Uterus (tissue), 2 donors: Measurements from ENCODE around the gene CYYR1.

Experiments
- POLR2A ChIP-seq, 2 donors: fragments of 450-650 bp; IDR thresholded peaks; one replicate each; pipeline ENCODE4 v1.6.1; 2016; ENCODE audit warnings: antibody characterized with exemption in 2 of 2, mild to moderate bottlenecking in 1 of 2, moderate library complexity in 1 of 2
- TF ChIP-seq, protein P1 (sequence below), 4 experiments: fragments of 200-600 bp in 2 of 4; fragments of 450-650 bp in 2 of 4; sonication (generic) in 2 of 4; IDR thresholded peaks; one replicate each; pipeline ENCODE4 v1.5.1; 2016 to 2019; ENCODE audit warnings: antibody characterized with exemption in 4 of 4, mild to moderate bottlenecking in 2 of 4, moderate library complexity in 1 of 4

DNA sequence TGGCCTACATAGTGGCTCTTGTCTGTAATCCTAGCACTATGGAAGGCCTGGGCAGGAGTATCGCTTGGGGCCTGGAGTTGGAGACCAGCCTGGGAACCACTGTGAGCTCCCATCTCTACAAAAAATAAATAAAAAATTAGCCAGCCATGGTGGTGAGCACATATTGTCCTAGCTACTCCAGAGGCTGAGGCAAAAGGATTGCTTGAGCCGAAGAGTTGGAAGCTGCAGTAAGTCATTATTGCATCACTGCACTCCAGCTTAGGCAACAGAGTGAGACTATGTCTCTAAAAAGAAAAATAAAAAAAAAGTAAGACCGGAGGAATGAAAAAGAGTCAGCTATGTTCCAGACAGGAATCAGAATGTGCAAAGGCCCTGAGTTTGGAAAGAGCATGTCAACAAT is 115.3 kb downstream of the CYYR1 start:
- TF ChIP-seq, protein P1, sequence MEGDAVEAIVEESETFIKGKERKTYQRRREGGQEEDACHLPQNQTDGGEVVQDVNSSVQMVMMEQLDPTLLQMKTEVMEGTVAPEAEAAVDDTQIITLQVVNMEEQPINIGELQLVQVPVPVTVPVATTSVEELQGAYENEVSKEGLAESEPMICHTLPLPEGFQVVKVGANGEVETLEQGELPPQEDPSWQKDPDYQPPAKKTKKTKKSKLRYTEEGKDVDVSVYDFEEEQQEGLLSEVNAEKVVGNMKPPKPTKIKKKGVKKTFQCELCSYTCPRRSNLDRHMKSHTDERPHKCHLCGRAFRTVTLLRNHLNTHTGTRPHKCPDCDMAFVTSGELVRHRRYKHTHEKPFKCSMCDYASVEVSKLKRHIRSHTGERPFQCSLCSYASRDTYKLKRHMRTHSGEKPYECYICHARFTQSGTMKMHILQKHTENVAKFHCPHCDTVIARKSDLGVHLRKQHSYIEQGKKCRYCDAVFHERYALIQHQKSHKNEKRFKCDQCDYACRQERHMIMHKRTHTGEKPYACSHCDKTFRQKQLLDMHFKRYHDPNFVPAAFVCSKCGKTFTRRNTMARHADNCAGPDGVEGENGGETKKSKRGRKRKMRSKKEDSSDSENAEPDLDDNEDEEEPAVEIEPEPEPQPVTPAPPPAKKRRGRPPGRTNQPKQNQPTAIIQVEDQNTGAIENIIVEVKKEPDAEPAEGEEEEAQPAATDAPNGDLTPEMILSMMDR (IDR thresholded peaks at IDR 0.05), result no peak
- TF ChIP-seq POLR2A (IDR thresholded peaks at IDR 0.05), result no peak
